HG03378 (cell line): ENCODE results near the gene N4BP2L2.
A peak's percentile ranks its signal among the peaks of the same experiment; 100 is the strongest.
"Not testable (repeated sequence)": the region's sequence is repeated elsewhere in the genome, so short reads cannot be mapped to it uniquely, and the experiment has no call there.

ENCODE experiments used
- ATAC-seq: cut with Tn5 transposase; IDR thresholded peaks from one replicate; pipeline ENCODE4 v1.9.1; 2021; ENCODE audit warnings: mild to moderate bottlenecking, moderate library complexity; ENCODE audit not compliant: unreplicated experiment

N4BP2L2 gene

DNA sequence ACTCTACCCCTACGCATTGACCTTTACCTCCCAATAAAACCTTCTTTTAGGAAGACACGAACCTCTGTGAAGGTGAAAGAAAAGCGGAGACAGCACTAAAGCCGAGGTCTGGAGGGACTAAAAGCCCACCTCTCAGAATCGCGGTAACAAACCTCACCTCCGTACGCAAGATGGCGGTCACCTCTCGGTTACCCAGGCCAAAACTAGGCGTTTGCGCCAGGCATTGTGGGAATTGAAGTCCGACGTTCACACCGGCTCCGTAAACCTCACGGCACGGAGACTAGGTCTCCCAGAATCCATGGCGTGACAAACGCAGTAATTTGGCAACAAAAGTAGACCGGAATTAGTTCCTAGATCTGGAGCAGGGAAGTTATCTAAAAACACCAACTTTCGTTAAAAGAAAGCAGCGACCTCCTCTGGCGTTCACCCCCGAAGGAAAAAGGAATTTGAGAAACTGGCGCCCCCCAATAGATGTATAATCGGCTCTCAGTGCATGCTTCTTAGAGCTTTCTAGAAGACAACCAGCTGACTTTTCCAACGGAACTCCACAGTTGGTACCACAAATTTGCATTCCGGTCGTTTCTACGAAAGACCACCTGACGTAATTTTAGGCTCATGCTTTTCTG is at the start of gene N4BP2L2:
Gene N4BP2L2 (minus strand): TSS at position 175 of the 626 bp plus-strand sequence. CDS start 1,768 bp downstream, outside the sequence.
- ATAC-seq, result peak; percentile 97

DNA sequence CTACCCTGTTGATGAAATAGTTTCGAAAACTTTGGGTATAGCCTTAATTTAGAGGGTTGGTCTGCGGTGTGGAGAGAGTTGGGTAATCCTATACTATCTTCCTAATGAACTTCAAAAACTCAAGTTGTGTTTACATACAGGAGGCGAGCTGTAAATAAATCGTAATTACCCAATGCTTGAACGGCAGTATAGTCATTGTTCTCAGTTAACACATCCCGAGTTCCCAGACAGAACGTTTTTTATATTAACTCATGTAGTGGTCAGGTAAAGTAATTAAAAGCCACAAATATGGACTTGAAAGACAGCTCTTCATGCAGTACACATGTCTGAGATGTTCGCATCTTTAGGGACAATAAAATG is 49.2 kb upstream of the N4BP2L2 start:
- no peak for ATAC-seq

DNA sequence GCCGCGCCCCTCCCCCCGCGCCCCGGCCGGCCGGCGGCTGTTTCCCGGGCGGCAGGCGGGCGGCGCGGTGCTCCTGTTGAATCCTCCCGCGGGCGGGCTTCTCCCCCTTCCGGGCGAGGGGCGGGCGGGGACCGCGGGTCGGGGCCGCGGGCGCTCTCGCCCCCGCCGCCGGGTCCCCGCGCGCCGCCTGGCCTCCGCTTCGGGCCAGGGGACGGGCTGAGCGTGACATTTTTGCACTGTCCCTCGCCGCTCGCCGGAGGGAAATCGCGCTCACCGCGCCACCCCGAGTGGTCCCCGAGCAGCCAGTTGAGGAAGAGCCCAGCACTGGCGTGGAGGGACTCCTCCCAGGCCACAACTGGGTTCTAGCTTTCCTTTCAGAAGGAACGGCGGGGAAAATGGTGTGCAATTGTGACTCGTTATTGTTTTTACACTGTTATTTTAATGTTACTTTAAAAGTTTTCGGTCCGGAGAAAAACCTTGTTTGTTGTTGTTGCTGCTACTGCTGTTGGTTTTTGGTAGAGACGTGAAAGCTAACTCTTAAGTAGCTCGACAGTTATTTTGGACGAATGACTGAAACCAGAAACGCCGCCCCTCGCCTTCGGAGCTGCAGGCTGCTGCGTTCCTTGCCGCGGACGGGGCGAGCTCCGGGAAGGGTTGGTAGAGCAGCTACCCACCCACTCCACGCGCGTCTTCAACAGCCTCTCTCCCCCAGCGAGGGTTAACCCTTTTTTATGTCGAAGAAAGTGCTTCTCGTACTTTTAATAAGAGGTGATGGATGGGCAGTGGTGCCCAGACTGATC is 48.6 kb upstream of the N4BP2L2 start:
- peak; percentile 28 for ATAC-seq

DNA sequence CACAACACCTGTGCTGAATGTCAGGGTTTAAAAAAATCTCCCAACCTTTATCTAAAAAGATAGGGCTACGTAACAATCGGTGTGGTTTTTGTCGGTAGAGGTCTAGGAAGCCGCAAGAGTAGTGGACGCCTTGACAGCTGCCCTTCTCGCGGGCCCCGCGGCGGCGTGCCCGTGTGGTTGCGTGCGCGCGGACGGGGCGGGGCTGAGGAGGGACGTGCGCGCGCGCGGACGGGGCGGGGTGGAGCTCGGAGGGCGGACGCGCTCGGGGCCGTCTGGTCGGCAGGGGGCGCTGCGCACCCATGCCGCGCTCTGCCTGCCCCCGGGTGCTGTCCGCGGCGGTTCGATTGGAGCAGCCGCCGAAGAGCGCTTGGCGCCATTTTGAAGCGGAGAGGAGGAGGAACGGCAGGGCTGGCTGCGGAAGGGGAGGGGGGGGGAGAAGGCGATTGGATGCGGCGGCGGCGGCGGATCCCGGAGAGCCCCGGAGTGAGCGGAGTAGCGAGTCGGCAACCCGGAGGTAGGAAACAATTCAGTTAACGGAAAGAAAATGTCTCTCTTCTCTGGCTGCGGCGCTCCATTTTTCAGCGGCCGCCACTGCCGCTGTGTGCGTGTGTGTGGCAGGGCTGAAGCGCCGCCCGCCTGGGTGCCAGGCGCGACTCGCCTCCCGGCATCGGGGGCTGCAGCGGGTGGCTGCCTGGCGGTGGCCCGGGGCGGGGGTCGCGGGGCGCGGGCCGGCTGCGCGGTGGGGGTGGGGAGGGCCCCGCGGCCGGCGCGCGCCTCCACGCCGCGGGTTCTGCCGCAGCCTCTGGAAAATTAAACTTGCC is 47.7 kb upstream of the N4BP2L2 start, which contains the start of gene PDS5B:
Gene PDS5B (plus strand): TSS at position 373 of the 821 bp plus-strand sequence. CDS start 62,321 bp downstream, outside the sequence.
- ATAC-seq, result peak; percentile 65

DNA sequence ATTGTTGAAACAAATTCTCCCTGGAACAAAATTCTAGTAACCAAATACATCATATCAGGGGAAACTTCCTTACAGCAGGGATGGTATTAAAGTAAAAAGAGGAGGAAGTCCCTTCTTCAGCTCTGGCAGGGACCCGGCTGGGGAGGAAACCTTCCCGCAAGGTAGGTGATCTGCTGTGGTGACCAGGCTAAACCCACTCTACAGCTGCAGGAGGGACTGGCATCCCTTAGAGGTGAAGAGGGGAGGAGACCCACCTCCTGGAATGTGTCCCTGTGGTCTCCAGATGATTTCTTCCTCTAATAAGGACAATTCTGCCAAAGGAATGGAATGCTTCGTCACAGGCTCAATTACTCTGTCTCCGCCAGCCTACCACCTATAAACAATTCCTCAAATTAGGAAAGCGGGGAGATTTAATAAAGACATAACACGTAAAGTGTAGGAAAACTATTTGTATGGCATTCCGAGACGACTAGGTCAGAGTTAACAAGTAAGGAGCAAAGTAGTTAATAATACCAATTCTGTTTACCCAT is 47.0 kb upstream of the N4BP2L2 start:
- no peak for ATAC-seq

DNA sequence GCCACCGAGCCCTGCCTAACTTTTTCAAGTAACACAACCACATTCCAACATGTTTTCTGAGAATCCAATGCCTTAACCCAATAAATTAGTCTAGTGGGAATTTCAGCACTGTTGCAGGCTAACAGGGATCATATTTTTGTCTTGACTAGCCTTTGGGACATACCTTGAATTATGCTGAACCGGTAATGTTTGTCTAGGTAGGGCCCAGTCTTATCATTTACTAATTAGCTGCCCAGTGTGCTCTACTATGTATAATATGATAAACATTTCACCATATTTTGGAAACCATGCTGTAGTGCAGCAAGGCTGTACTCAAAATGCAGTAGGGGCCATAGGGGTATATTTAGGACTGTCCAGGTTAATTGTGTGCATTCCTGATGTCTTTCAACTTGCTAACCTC is 44.4 kb upstream of the N4BP2L2 start:
- ATAC-seq, result no peak

DNA sequence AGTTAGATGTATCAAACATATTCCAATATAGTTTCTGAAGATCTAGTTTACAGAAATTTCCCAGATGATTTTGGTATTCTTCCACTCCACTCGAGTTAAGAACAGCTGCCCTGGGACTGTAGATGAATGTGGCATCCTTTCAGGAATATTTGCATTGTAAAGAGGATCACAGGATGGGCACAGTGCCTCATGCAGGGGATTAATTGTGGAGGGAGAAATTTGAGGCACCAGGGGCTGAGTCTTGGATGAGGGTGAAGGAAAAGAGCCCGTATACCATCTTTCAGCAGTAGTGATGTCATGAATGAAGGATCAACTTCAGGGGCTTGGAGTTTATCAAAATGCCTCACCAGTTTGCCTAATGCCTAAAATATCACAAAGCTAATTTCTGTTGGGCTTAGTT is 43.7 kb upstream of the N4BP2L2 start:
- no peak for ATAC-seq

DNA sequence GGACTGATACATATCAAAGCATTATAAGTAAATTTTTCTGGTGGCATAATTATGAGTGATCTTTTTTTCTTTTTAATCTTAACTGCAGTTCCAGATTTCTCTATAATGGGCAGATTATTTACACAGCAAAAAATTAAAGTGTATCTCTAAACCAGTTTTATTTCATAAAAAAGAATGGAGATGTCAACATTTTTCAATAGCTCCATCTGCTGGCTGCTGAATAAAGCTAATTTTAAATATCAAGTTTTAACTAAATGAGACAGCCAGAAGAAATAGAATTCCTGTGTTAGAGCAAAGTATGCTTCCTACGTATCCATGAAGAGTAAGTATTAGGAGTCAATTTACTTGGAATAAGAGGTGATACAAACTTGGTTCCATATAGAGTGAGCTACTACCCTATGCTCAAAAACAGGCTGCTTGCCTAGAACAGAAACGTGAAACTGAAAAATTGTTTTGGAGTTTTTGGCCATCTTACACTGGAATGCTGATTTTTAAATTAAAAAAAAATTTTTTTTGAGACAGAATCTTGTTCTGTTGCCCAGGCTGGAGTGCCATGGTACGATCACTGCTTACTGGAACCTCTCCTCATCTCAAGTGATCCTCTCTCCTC is 42.7 kb upstream of the N4BP2L2 start:
- ATAC-seq, result no peak

DNA sequence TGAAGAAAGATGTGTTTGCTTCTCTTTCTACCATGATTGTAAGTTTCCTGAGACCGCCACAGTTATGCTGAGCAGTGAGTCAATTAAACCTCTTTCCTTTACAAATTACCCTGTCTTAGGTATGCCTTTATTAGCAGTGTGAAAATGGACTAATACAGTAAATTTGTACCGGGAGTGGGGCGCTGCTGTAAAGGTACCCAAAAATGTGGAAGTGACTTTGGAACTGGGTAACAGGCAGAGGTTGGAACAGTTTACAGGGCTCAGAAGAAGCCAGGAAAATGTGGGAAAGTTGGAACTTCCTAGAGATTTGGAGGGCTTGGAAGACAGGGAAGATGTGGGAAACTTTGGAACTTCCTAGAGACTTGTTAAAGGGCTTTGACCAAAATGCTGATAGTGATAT is 38.4 kb upstream of the N4BP2L2 start:
- no peak for ATAC-seq

DNA sequence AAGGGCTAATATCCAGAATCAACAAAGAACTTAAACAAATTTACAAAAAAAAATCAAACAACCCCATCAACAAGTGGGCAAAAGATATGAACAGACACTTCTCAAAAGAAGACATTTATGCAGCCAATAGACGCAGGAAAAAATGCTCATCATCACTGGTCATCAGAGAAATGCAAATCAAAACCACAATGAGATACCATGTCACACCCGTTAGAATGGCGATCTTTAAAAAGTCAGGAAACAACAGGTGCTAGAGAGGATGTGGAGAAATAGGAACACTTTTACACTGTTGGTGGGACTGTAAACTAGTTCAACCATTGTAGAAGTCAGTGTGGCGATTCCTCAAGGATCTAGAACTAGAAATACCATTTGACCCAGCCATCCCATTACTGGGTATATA is 37.1 kb upstream of the N4BP2L2 start:
- not testable (repeated sequence) for ATAC-seq

DNA sequence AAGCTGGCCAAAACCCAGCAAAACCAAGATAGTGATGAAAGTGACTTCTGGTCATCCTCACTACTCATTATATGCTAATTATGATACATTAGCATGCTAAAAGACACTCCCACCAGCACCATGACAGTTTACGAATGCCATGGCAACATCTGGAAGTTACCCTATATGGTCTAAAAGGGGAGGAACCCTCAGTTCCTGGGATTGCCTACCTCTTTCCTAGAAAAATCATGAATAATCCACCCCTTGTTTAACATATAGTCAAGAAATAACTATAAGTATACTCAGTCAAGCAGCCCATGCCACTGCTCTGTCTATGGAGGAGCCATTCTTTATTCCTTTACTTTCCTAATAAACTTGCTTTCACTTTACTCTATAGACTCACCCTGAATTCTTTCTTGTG is 22.2 kb upstream of the N4BP2L2 start:
- ATAC-seq, result not testable (repeated sequence)

DNA sequence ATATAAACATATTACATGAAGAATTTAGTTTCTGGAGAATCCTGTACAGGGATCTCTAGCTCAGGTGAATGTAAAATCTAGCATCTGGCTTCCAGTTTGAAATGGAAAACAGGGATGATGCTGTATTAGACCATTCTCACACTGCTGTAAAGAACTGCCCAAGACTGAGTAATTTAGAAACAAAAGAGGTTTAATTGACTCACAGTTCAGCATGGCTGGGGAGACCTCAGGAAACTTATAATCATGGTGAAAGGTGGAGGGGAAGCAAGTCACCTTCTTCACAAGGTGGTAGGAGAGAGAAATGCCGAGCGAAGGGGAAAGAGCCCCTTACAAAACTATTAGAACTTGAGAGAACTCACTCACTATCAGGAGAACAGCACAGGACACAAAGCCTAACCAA is 17.0 kb upstream of the N4BP2L2 start:
- no peak for ATAC-seq

DNA sequence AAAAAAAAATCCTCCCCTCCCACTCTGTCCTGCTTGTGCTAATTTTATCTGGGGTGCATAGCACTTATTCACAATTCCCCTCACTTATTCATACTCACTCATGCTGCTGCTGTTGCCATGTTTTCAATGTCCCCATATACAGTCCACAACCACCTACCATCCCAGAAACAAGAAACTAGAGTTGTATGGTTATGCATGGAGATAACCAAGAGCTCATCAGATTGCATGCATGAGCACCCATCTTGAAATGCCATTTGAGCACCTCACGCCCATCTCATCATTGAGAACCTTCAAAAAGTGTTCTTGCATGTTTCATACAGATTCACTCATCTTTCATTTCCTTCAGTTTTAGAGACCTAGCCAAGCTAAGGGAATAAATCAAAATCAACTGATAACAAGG is 15.1 kb upstream of the N4BP2L2 start:
- no peak for ATAC-seq

DNA sequence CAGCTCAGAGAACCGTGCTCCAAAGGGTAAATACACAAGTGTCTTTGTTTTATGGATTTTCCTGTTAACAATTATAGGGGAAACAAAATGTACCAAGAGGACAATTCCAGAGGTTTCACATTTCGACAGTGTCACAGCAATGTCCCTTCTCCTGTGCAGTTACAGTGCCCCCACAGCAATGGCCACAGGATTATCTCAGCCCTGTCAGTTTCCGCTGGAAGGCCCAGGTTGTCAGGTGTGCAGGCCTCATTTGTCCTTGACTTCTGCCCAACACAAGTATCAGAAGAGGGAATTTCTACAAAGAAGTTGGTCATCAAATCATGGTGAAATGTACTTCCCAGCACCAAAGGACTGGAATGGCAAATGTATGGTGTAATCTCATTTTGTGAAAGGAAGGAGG is 11.2 kb upstream of the N4BP2L2 start:
- ATAC-seq, result no peak

DNA sequence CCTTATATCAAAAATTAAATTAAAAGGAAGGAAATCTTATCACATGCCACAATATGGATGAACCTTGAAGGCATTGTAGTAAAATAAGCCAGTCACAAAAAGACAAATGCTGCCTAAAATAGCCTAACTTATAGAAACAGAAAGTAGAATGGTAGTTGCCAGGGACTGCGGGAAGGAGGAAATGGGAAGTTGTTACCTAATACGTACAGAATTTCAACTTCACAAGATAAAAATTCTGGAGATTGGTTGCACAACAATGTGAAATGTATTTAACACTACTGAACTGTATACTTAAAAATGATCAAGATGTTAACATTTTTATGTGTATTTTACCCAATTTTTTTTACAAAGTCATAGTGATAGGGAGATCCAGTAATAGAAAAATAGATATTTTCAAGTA is 10.2 kb upstream of the N4BP2L2 start:
- no peak for ATAC-seq

DNA sequence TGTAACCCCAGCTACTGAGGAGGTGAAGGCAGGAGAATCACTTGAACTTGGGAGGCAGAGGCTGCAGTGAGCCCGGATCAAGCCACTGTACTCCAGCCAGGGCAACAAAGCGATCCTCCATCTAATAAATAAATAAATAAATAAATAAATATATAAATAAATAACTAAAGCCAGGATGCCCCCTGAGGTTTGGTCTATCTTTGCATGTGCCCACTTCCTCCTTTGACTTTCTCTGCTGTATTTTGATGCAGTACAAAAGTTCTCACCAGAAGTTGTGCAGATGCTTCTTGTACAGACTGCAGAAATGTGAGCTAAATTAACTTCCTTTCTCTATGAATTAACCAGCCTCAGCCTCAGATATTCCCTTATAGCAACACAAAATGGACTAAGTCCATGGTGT is 6.5 kb upstream of the N4BP2L2 start:
- ATAC-seq, result no peak

DNA sequence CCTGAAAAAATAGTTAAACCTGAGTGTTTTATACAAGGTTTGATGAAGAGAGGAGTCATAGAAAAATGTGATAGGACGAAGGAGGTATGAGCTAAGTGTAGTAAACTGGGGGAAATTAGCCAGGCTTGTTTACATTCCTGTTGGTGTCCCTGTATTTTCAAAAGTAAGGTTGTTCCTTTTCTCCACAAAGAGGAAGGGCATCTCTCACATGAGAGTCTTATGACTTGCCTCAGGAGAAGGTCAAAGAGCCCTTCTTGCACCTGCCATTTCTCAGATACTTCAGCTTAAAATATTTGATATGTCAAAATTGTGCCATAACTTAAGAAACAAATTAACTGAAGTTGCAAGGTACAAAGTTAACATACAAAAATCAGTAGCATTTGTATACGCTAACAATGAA is 3.6 kb upstream of the N4BP2L2 start:
- ATAC-seq, result no peak

DNA sequence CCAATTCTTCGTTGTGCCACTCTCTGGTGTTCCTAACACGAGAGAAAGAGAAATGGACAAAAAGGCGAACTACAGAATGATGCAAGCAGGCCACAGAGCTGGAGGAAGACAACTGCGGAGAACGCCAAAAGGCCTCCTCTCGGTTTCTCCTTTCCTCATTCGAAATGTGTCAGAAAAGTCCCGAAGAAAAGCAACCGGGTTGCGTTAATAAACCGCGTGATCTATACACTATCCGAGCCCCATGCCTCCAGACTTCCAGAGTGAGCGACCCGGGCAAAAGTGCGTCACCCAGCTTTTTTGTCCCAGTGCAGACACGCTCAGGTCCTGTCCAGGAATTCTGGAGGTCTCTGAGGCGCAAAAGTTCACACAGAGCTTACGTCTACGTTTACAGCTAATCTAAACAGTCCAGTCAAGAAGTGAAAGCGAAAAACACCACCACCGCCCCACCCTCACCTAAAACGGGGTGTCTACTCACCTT is 413 bp downstream of the N4BP2L2 start:
- peak; percentile 67 for ATAC-seq

DNA sequence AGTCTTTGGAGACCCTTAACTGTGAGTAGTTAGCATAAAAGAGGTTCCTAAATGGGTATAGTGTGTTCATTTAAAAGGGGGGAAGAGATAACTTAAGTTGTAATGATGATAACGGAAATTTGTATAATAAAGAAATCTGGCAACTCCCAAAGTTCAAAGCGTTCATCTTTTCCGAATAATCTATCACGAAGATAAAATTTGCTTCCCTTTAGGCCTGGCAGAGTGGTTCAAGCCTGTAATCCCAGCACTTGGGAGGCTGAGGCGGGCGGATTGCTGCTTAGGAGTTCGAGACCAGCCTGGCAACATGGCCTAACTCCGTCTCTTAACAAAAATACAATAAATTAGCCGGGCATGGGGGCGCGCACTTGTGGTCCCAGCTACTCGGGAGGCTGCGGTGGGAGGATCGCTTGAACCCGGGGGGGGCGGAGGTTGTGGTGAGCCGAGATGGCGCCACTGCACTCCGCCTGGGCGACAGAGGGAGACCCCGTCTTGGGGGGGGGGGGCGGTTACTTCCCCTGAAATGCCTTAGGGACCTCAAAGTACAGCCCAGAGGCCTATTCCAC is 934 bp downstream of the N4BP2L2 start:
- no peak for ATAC-seq

DNA sequence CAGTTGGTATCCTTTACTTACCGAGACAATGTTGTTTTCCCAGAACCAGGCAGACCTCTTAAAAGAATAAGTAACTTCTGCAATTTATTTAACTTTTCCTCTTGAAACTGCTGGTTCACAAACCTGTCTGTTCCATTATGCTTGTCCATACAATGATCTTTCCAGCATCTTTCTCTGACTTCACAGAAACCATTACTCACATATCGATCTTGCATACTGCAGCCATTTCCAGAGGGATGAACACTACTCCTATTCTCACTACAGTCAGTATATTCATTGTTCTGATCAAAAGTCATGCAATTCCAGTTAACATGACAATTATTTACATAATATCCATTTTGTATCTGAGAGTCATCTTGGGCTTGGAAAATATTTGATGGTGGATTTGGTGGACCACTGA is 2.8 kb downstream of the N4BP2L2 start:
- no peak for ATAC-seq
